Measurements from ENCODE around the gene GRM3. TPM values are rescaled to one million over a fixed set of nuclear protein-coding genes. Genes with fewer than 3 reads are reported as not detected.

The GRM3 gene
- total and polyA plus RNA-seq, 2 of the 8 experiments (the other 6 are each of a cell fraction or from before 2014, with no cell fraction given): 3.1 to 4.2 TPM

- TF ChIP-seq ZNF274 (IDR thresholded peaks at IDR 0.05; ENCODE audit: borderline replicate concordance, extremely low read depth, low read length) (no peak), KDM5A (IDR thresholded peaks at IDR 0.05; ENCODE audit: low read length) (no peak), CBX5 (IDR thresholded peaks at IDR 0.05; ENCODE audit: low read depth, low read length) (no peak), RNF2 (IDR thresholded peaks at IDR 0.05; ENCODE audit: borderline replicate concordance, low read depth, low read length, missing control alignments, poor library complexity, severe bottlenecking) (peak; percentile 3), JUND (IDR thresholded peaks at IDR 0.05; ENCODE audit: low read length) (no peak), MAX (IDR thresholded peaks at IDR 0.05) (peak; percentile 55), TCF12 (IDR thresholded peaks at IDR 0.05; ENCODE audit: low read depth, low read length) (no peak), SP4 (IDR thresholded peaks at IDR 0.05; ENCODE audit: low read length) (no peak), HDAC2 (IDR thresholded peaks at IDR 0.05; ENCODE audit: borderline replicate concordance in 1 of 2, low read depth in 2 of 2, low read length in 2 of 2) (peak in 1 of 2 experiments; percentile 74; a peak in 1 of 4 replicates), TAF1 (IDR thresholded peaks at IDR 0.05; ENCODE audit: low read depth, low read length) (peak; percentile 32; the same call in 1 of the 2 replicates), SP1 (IDR thresholded peaks at IDR 0.05; ENCODE audit: low read depth, low read length) (no peak), EGR1 (IDR thresholded peaks at IDR 0.05; ENCODE audit: borderline replicate concordance, low read depth, low read length) (no peak), NANOG (IDR thresholded peaks at IDR 0.05; ENCODE audit: insufficient read depth, low read depth, low read length, poor library complexity, severe bottlenecking) (no peak), E2F6 (IDR thresholded peaks at IDR 0.05) (peak; percentile 63), SUZ12 (IDR thresholded peaks at IDR 0.05; ENCODE audit: low read length) (peak; percentile 40; the same call in 1 of the 2 replicates), EZH2 (IDR thresholded peaks at IDR 0.05; ENCODE audit: low read depth, low read length, severe bottlenecking) (peak; percentile 38), BCL11A (IDR thresholded peaks at IDR 0.05; ENCODE audit: low read depth in 2 of 2, low read length in 2 of 2) (no peak), SRF (IDR thresholded peaks at IDR 0.05; ENCODE audit: low read depth, low read length) (no peak), SIX5 (IDR thresholded peaks at IDR 0.05; ENCODE audit: low read depth, low read length) (no peak), POU5F1 (IDR thresholded peaks at IDR 0.05; ENCODE audit: low read depth, low read length) (no peak)
These were observed 844 bp downstream of the GRM3 start (continued) for GRCh38 chr7:86644282-86645224.

Data from H1 (cell line).